ENCODE results near the gene TMEM120A.

Gene TMEM120A

GRCh38 chr7:75980430-75981202 is 13.8 kb downstream of the TMEM120A start:
- no peak for DNase-seq (ENCODE audit: low read depth)

- no peak for DNase-seq (ENCODE audit: low read depth)
Observed at GRCh38 chr7:75979759-75980429, 14.5 kb downstream of the TMEM120A start.

- no peak for DNase-seq (ENCODE audit: low read depth)
Observed at GRCh38 chr7:75977743-75978142, 16.7 kb downstream of the TMEM120A start.

GRCh38 chr7:75971961-75972763 is 22.2 kb downstream of the TMEM120A start:
- no peak for DNase-seq (ENCODE audit: low read depth)

GRCh38 chr7:75971309-75971960 is 23.0 kb downstream of the TMEM120A start:
- DNase-seq (ENCODE audit: low read depth), result no peak

GRCh38 chr7:75969704-75970498 is 24.5 kb downstream of the TMEM120A start:
- DNase-seq (ENCODE audit: low read depth), result no peak

GRCh38 chr7:75969182-75969581 is 25.2 kb downstream of the TMEM120A start:
- DNase-seq (ENCODE audit: low read depth), result no peak

GRCh38 chr7:75968561-75969001 is 25.8 kb downstream of the TMEM120A start:
- DNase-seq (ENCODE audit: low read depth), result no peak

- no peak for DNase-seq (ENCODE audit: low read depth)
Observed at GRCh38 chr7:75968012-75968411, 26.4 kb downstream of the TMEM120A start.

GRCh38 chr7:75967487-75967997 is 26.9 kb downstream of the TMEM120A start:
- DNase-seq (ENCODE audit: low read depth), result no peak

- no peak for DNase-seq (ENCODE audit: low read depth)
Observed at GRCh38 chr7:75967055-75967454, 27.3 kb downstream of the TMEM120A start.

GRCh38 chr7:75966190-75966961 is 28.0 kb downstream of the TMEM120A start:
- no peak for DNase-seq (ENCODE audit: low read depth)

- DNase-seq (ENCODE audit: low read depth), result no peak
Observed at GRCh38 chr7:75965617-75966016, 28.8 kb downstream of the TMEM120A start.

- DNase-seq (ENCODE audit: low read depth), result no peak
Observed at GRCh38 chr7:75963381-75963995, 30.9 kb downstream of the TMEM120A start.

GRCh38 chr7:75962607-75963380 is 31.6 kb downstream of the TMEM120A start:
- no peak for DNase-seq (ENCODE audit: low read depth)

GRCh38 chr7:75961218-75961617 is 33.2 kb downstream of the TMEM120A start:
- no peak for DNase-seq (ENCODE audit: low read depth)

GRCh38 chr7:75960372-75960771 is 34.0 kb downstream of the TMEM120A start:
- no peak for DNase-seq (ENCODE audit: low read depth)

- DNase-seq (ENCODE audit: low read depth), result no peak
Observed at GRCh38 chr7:75958802-75959543, 35.4 kb downstream of the TMEM120A start.

All from activated gamma-delta T cell treated with anti-CD3 and anti-CD28 coated beads, Interleukin-2, amount 50 U/mL, for 16 hours (primary cell).